Neural progenitor cell (in vitro differentiated cells): ENCODE results near the gene KRT82. TPM values are rescaled to one million over a fixed set of nuclear protein-coding genes. Genes with fewer than 3 reads are reported as not detected.

Source experiments
- DNase-seq: peaks from one replicate; pipeline ENCODE4 v3.0.0-alpha.2; 2016; ENCODE audit warnings: low spot score
- H2AFZ ChIP-seq: fragments of 200-600 bp; sonication (generic); replicated peaks from 2 replicates; pipeline ENCODE4 v1.6.1; 2016; ENCODE audit warnings: antibody characterized with exemption
- H3F3A ChIP-seq: fragments of 200-600 bp; sonication (generic); 2 replicates; pipeline ENCODE4 v1.6.1; 2016; ENCODE audit warnings: antibody characterized with exemption, low read depth
- H3K27ac ChIP-seq: fragments of 200-600 bp; sonication (generic); 2 replicates; pipeline ENCODE4 v1.5.1; 2016; ENCODE audit warnings: mild to moderate bottlenecking
- H3K27me3 ChIP-seq: fragments of 200-600 bp; sonication (generic); 2 replicates; pipeline ENCODE4 v1.6.1; 2016; ENCODE audit warnings: mild to moderate bottlenecking, moderate library complexity
- H3K36me3 ChIP-seq: fragments of 200-600 bp; sonication (generic); 2 replicates; pipeline ENCODE4 v1.5.1; 2016
- H3K4me1 ChIP-seq: fragments of 200-600 bp; sonication (generic); 2 replicates; pipeline ENCODE4 v1.6.1; 2016; ENCODE audit warnings: mixed run types
- H3K4me2 ChIP-seq: fragments of 200-600 bp; sonication (generic); 2 replicates; pipeline ENCODE4 v1.6.1; 2016
- H3K4me3 ChIP-seq: fragments of 200-600 bp; sonication (generic); 2 replicates; pipeline ENCODE4 v1.5.1; 2016
- H3K79me2 ChIP-seq: fragments of 200-600 bp; sonication (generic); 2 replicates; pipeline ENCODE4 v1.6.1; 2016; ENCODE audit warnings: low read depth
- H3K9ac ChIP-seq: fragments of 200-600 bp; sonication (generic); 2 replicates; pipeline ENCODE4 v1.6.1; 2016
- H3K9me3 ChIP-seq: fragments of 200-600 bp; sonication (generic); 2 replicates; pipeline ENCODE4 v1.5.1; 2016; ENCODE audit warnings: low read depth
- H4K20me1 ChIP-seq: fragments of 200-600 bp; sonication (generic); 2 replicates; pipeline ENCODE4 v1.6.1; 2016; ENCODE audit warnings: low read depth
- H3K27ac Mint-ChIP-seq: 3 replicates; pipeline ENCODE4 v1.8.0; 2021; ENCODE audit warnings: mixed read lengths
- H3K27me3 Mint-ChIP-seq: 2 replicates; pipeline ENCODE4 v1.8.0; 2022; ENCODE audit warnings: low read depth, mild to moderate bottlenecking, inconsistent platforms, moderate library complexity, mixed read lengths; ENCODE audit not compliant: insufficient read depth
- H3K36me3 Mint-ChIP-seq: 3 replicates; pipeline ENCODE4 v1.8.0; 2021; ENCODE audit warnings: mixed read lengths
- H3K4me1 Mint-ChIP-seq: 3 replicates; pipeline ENCODE4 v1.8.0; 2021; ENCODE audit warnings: mixed read lengths
- H3K4me3 Mint-ChIP-seq: 3 replicates; pipeline ENCODE4 v1.8.0; 2021; ENCODE audit warnings: mild to moderate bottlenecking, moderate library complexity, mixed read lengths
- H3K9me3 Mint-ChIP-seq: 3 replicates; pipeline ENCODE4 v1.8.0; 2020; ENCODE audit warnings: mixed read lengths
- CTCF ChIP-seq: fragments of 200-600 bp; sonication (generic); IDR thresholded peaks from 2 replicates; pipeline ENCODE4 v1.5.1; 2017; ENCODE audit warnings: antibody characterized with exemption, mild to moderate bottlenecking
- EZH2 ChIP-seq: fragments of 200-600 bp; sonication (generic); IDR thresholded peaks from 2 replicates; pipeline ENCODE4 v1.6.1; 2017; ENCODE audit warnings: antibody characterized with exemption, mild to moderate bottlenecking, moderate library complexity
- EZH2phosphoT487 ChIP-seq: fragments of 200-600 bp; sonication (generic); IDR thresholded peaks from 2 replicates; pipeline ENCODE4 v1.6.1; 2017; ENCODE audit warnings: antibody characterized with exemption
- total RNA-seq: library from RNA; depleted of rRNA; stranded (reverse); fragments of >200 nt; gene quantifications from 2 replicates; pipeline ENCODE4 v1.2.3, GENCODE V29; 2015; ENCODE audit warnings: low replicate concordance

KRT82 gene
- total RNA-seq, 1 donor from 2014 or later, result not detected

- no peak for DNase-seq
- no peak overlapping the region for H3K27ac Mint-ChIP-seq
- no peak overlapping the region for H3K4me3 Mint-ChIP-seq
- peaks cover 5% of the 10 kb centered on the region for H3K27me3 Mint-ChIP-seq
- H3K4me1 Mint-ChIP-seq, result peaks cover 4% of the 10 kb centered on the region
- no peaks in the 10 kb centered on the region for H3K79me2 ChIP-seq
- no peak overlapping the region for H3K4me2 ChIP-seq
- H3F3A ChIP-seq, result no peaks in the 10 kb centered on the region
- H3K36me3 ChIP-seq, result no peaks in the 10 kb centered on the region
- H3K36me3 Mint-ChIP-seq, result no peaks in the 10 kb centered on the region
- no peaks in the 10 kb centered on the region for H4K20me1 ChIP-seq
- H3K27me3 ChIP-seq, result no peaks in the 10 kb centered on the region
- H2AFZ ChIP-seq, result no peak overlapping the region
- no peak overlapping the region for H3K4me3 ChIP-seq
- H3K9ac ChIP-seq, result no peak overlapping the region
- H3K9me3 Mint-ChIP-seq, result peaks cover 2% of the 10 kb centered on the region
- H3K9me3 ChIP-seq, result no peaks in the 10 kb centered on the region
- TF ChIP-seq EZH2 (no peak), EZH2phosphoT487 (no peak), CTCF (no peak)
- no peak overlapping the region for H3K27ac ChIP-seq
- H3K4me1 ChIP-seq, result no peaks in the 10 kb centered on the region
These were observed 56.9 kb downstream of the KRT82 start for GRCh38 chr12:52349196-52349595.

- H2AFZ ChIP-seq, result no peak overlapping the region
- H3K79me2 ChIP-seq, result no peaks in the 10 kb centered on the region
- peaks cover 6% of the 10 kb centered on the region for H3K27me3 Mint-ChIP-seq
- H3F3A ChIP-seq, result no peaks in the 10 kb centered on the region
- peaks cover 8% of the 10 kb centered on the region for H3K9me3 Mint-ChIP-seq
- H3K4me1 Mint-ChIP-seq, result peaks cover 2% of the 10 kb centered on the region
- H3K27ac Mint-ChIP-seq, result no peak overlapping the region
- no peak for DNase-seq
- no peaks in the 10 kb centered on the region for H3K36me3 ChIP-seq
- no peak overlapping the region for H3K4me3 ChIP-seq
- no peak overlapping the region for H3K4me2 ChIP-seq
- no peaks in the 10 kb centered on the region for H3K36me3 Mint-ChIP-seq
- no peaks in the 10 kb centered on the region for H3K9me3 ChIP-seq
- H3K4me1 ChIP-seq, result no peaks in the 10 kb centered on the region
- TF ChIP-seq EZH2 (no peak), EZH2phosphoT487 (no peak), CTCF (no peak)
- no peak overlapping the region for H3K27ac ChIP-seq
- H3K27me3 ChIP-seq, result no peaks in the 10 kb centered on the region
- no peak overlapping the region for H3K9ac ChIP-seq
- H4K20me1 ChIP-seq, result no peaks in the 10 kb centered on the region
- H3K4me3 Mint-ChIP-seq, result no peak overlapping the region
These were observed 58.3 kb downstream of the KRT82 start for GRCh38 chr12:52347551-52348510.

GRCh38 chr12:52347016-52347415, 59.1 kb downstream of the KRT82 start:
- Histone ChIP-seq H3K36me3 (no peaks in the 10 kb centered on the region), H2AFZ (no peak overlapping the region), H3K27ac (no peak overlapping the region), H3K4me3 (no peak overlapping the region), H3K79me2 (no peaks in the 10 kb centered on the region), H3K9me3 (no peaks in the 10 kb centered on the region), H3K9ac (no peak overlapping the region), H3K4me2 (no peak overlapping the region), H3K27me3 (no peaks in the 10 kb centered on the region), H4K20me1 (no peaks in the 10 kb centered on the region), H3F3A (no peaks in the 10 kb centered on the region), H3K4me1 (no peaks in the 10 kb centered on the region)
- no peak overlapping the region for H3K4me3 Mint-ChIP-seq
- H3K27me3 Mint-ChIP-seq, result peaks cover 13% of the 10 kb centered on the region
- TF ChIP-seq CTCF, result no peak
- no peak for TF ChIP-seq EZH2
- TF ChIP-seq EZH2phosphoT487, result no peak
- DNase-seq, result no peak
- H3K27ac Mint-ChIP-seq, result no peak overlapping the region
- H3K4me1 Mint-ChIP-seq, result peaks cover 2% of the 10 kb centered on the region
- peaks cover 8% of the 10 kb centered on the region for H3K9me3 Mint-ChIP-seq
- no peaks in the 10 kb centered on the region for H3K36me3 Mint-ChIP-seq
